Measurements from ENCODE around the gene HMX1.

Gene HMX1

DNA sequence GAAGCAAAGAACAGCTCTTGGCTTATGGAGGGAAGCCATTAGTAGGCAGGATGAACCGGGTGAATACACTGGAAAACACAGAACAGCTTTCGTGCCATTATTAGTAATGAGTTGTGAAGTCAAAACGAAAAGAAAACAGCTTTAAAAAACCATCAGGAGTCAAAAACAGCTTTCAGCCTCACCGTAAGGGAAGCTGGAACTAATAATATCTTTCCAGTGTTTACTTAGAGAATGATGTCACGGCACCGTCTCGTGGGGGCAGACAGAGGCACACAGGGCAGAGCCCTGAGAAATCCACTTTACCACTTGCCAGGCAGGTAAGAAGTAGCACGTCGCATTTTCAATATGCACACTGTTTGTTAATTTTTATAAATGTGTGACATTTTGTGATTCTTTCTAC, 37.9 kb upstream of the HMX1 start:
- no peak for DNase-seq

DNA sequence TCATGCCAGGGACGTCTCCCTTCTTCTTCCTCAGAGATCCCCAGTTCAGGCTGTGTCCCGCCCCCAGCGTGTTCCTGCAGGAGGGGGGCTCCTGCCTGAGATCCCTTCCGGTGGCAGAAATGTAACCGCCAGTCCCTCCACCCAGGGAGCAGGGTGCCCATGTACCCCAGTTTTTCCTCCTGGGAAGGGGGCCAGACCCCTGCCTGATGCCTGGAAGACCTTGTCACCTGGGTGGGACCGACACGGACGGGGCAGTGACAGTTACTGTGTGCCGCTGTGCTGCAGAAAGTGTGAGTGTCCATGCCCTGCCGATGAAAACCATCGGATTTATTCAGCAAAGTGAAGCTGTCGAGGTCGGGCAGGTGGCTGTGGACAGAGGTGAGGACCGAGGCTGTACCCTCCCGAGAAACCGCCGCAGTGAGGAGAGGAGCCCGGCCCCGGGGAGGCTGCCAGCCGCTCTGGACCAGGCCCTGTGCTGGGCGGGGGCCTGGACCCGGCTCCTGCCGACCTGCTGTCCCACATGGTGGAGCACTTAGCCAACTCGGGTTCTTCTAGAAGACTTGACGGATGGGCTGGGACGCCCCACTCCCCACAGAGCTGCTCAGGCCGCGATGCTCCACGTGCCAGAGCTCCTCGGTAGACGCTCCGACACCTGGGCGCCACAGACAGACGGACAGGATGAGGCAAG, 36.7 kb upstream of the HMX1 start:
- DNase-seq = peak; percentile 2

DNA sequence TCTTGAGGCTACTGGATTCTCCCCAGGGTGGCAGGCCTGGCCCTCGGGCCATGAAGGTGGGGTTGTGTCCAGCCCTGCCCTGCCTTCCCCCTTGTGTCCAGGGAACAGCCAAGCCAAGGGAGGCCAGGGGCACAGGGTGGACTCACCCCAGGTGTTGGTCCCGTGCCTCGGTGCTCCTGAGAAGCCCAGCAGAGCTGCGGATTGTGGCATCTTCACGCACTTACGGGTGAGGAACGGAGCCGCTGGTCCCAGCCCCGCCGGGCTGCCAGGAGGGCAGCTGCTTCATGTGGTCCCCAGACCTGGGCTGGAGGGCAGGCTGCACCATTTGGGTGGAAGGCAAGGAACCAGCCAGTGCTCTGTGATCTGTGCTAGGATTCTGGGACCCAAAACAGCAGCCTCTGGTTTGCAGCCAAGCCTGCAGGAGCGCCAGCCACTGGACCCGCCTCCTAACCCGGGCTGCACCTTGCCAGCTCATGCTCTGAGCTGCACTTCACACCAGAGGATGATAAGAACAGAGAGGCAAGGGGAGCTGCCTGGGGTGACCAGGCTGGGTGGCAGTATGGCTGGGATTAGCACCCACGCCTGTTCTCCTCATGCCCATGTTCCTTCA, 36.1 kb upstream of the HMX1 start:
- peak; percentile 1 for DNase-seq

- no peak for DNase-seq
These were observed 35.5 kb upstream of the HMX1 start for GRCh38 chr4:8906991-8907595.

DNA sequence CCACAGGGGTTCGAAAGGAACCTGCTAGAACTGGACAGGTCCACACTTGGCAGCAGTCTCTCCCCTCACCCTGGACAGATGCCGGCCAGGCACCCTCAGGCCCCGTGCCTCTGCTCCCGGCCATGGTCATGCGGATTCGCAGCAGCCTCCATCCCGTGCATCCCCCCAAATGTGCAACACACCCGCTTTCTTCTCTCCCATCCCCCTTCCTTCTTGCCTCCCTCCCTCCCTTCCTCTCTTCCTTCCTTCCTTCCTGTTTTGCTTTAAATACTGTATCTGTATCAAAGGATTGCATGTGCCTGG, 35.0 kb upstream of the HMX1 start:
- DNase-seq = no peak

GRCh38 chr4:8905773-8906667, 34.4 kb upstream of the HMX1 start:
- DNase-seq = no peak

GRCh38 chr4:8905226-8905772, 33.7 kb upstream of the HMX1 start:
- no peak for DNase-seq

- no peak for DNase-seq
These were observed 33.0 kb upstream of the HMX1 start for GRCh38 chr4:8904666-8905065.

DNA sequence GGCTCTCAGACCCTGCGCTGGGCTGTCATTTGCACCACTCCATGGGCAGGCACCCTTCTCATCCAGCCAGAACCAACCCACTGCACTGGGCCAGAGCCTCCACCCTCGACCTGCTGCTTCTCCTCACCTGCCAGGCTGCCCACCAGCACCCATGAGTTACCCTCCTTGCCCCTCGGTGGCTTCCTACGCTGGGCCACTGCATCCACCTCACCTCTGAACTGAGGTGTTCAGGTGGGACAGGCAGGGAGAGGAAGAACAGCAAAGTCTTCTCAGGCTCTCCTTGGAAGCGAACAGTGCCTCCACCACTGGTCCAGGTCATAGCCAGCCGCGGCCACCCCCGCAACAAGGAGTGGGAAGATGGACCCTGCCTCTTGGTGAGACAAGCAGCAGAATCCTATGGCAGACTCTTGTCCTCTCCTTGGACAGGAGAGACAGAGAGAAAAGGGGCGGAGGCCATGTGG, 32.4 kb upstream of the HMX1 start:
- no peak for DNase-seq

DNA sequence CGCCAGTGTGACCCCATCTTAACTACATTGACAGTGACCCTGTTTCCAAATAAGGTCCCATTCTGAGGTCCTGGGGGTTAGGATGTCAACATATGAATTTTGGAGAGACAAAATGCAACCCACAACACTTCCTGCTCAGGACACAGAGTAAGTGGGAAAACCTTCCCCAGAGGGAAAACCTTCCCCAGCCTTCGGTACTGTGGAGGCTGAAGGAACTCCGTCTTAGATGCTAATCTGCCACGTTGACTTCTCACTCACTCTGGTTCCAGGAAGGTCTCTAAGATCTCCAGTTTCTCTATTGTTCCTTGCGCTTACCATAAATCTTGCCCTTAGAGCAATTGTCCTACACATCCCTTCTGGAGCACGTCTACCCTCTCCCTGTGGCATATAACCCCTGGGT, 29.7 kb upstream of the HMX1 start:
- no peak for DNase-seq

- no peak for DNase-seq
These were observed 28.9 kb upstream of the HMX1 start for GRCh38 chr4:8900588-8900987.

DNA sequence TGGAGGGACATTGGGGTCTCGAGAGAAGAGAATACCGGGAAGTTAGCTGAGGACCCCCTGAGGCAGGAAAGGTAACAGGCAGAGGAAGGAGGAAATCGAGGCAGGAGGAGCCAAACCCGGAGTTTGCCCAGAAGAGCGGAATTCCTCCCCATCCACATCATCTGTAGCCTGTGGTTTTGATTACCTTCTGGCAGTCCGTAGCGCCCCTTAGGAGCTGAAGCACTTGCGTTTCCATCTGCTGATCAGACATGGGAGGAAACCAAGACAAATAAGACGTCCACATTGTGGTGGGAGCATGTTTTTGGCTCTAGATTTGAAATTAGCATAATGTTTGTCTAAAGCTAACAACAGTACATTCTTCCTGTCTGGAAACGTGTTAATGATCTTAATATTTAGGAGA, 26.8 kb upstream of the HMX1 start:
- no peak for DNase-seq

- DNase-seq = no peak
These were observed 25.9 kb upstream of the HMX1 start for GRCh38 chr4:8897251-8898167.

GRCh38 chr4:8896506-8896905, 24.9 kb upstream of the HMX1 start:
- no peak for DNase-seq

GRCh38 chr4:8896071-8896470, 24.4 kb upstream of the HMX1 start:
- no peak for DNase-seq

- DNase-seq = no peak
These were observed 23.7 kb upstream of the HMX1 start for GRCh38 chr4:8895295-8895694.

- DNase-seq = no peak
These were observed 22.8 kb upstream of the HMX1 start for GRCh38 chr4:8894424-8894816.

- DNase-seq = no peak
These were observed 22.2 kb upstream of the HMX1 start for GRCh38 chr4:8893624-8894423.

DNA sequence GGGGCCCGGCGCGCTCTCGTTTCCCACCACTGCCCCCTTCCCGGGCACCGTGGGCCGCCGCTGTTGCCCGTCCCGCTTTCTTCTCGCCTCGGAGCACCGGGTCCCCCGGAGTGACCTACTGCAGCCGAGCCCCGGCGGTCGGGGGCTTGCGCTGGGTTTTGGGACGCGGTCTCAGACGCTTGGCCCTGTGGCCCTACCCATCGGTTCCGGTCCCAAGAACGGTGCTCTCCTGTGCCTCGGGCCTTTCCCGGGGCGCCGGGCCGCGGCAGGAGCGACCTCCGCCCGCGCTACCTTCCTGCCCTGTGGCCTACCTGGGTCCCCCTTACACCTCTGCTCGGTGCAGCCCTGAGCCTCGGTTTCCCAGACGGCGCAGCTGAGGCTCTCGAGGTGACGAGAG, 21.6 kb upstream of the HMX1 start:
- no peak for DNase-seq

DNA sequence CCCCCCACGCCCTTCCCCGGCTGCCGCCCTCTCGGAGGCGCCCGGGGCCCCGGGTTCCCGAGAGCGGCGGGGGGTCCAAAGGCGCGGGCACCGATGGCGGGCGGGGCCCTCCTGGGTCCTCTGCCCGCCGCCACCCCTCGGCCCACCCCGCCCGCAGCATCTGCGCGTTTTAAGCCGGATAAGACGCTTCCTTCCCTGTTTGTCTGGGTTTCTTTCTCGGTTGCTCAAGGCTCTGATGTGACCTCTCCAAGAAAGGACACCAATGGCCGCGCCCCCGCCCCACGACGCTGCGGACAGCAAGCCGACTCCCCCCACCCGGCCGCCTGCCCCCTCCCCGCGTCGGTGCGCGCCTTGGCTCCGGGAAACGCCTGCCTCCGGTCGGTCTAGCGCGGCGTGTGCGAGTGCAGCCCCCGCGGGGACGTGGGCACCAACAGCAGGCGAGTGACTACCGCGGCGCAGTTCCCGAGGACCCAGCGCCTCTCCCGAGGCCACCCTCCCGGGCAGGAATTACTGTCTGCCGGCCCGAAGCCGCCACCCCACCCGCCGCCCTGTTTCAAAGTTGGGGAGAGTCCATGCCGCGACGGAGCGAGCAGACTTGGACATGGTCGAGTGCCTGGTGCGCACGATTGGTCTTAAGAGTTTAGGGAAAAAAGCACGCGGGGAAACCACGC, 21.1 kb upstream of the HMX1 start:
- DNase-seq = no peak
